PFSK-1 (cell line): ENCODE measurements around the gene EML3.

Experiments used
- FOXP2 ChIP-seq: optimal IDR thresholded peaks from 2 replicates; pipeline ENCODE3; 2011; ENCODE audit warnings: borderline replicate concordance, control low read depth, inconsistent platforms; ENCODE audit not compliant: insufficient read depth; ENCODE audit errors: extremely low read length, extremely low read depth
- POLR2AphosphoS5 ChIP-seq: IDR thresholded peaks from 2 replicates; pipeline ENCODE4 v1.6.1; 2012; ENCODE audit warnings: low read depth, mild to moderate bottlenecking, control low read depth, low read length, moderate library complexity
- SIN3A ChIP-seq: IDR thresholded peaks from 2 replicates; pipeline ENCODE4 v1.6.1; 2012; ENCODE audit warnings: mild to moderate bottlenecking, low read length, moderate library complexity, borderline replicate concordance; ENCODE audit not compliant: insufficient read depth
- TAF1 ChIP-seq: IDR thresholded peaks from 2 replicates; pipeline ENCODE4 v1.6.1; 2012; ENCODE audit warnings: low read length, control low read depth, borderline replicate concordance; ENCODE audit not compliant: insufficient read depth
- TF ChIP-seq, protein P1 (sequence below), 2 experiments: IDR thresholded peaks; 2 replicates each; pipeline versions ENCODE4 v1.6.1 to v1.8.0; 2011 to 2012; ENCODE audit warnings: low read depth in 2 of 2, low read length in 2 of 2, control low read depth in 1 of 2, inconsistent platforms in 1 of 2, mild to moderate bottlenecking in 1 of 2, moderate library complexity in 1 of 2; ENCODE audit not compliant: insufficient read depth in 1 of 2

EML3 gene

GRCh38 chr11:62552485-62553079, 60.0 kb downstream of the EML3 start:
- TF ChIP-seq SIN3A: no peak
- TF ChIP-seq POLR2AphosphoS5: no peak
- TF ChIP-seq, protein P1, sequence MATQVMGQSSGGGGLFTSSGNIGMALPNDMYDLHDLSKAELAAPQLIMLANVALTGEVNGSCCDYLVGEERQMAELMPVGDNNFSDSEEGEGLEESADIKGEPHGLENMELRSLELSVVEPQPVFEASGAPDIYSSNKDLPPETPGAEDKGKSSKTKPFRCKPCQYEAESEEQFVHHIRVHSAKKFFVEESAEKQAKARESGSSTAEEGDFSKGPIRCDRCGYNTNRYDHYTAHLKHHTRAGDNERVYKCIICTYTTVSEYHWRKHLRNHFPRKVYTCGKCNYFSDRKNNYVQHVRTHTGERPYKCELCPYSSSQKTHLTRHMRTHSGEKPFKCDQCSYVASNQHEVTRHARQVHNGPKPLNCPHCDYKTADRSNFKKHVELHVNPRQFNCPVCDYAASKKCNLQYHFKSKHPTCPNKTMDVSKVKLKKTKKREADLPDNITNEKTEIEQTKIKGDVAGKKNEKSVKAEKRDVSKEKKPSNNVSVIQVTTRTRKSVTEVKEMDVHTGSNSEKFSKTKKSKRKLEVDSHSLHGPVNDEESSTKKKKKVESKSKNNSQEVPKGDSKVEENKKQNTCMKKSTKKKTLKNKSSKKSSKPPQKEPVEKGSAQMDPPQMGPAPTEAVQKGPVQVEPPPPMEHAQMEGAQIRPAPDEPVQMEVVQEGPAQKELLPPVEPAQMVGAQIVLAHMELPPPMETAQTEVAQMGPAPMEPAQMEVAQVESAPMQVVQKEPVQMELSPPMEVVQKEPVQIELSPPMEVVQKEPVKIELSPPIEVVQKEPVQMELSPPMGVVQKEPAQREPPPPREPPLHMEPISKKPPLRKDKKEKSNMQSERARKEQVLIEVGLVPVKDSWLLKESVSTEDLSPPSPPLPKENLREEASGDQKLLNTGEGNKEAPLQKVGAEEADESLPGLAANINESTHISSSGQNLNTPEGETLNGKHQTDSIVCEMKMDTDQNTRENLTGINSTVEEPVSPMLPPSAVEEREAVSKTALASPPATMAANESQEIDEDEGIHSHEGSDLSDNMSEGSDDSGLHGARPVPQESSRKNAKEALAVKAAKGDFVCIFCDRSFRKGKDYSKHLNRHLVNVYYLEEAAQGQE (IDR thresholded peaks at IDR 0.05; ENCODE audit: insufficient read depth in 1 of 2, low read depth in 2 of 2, low read length in 2 of 2): no peak
- no peak for TF ChIP-seq TAF1
- TF ChIP-seq FOXP2: no peak
